EH (cell line): ENCODE data around the gene MED17.
A peak's percentile ranks its signal among the peaks of the same experiment; 100 is the strongest.
"Not testable (repeated sequence)": the region's sequence is repeated elsewhere in the genome, so short reads cannot be mapped to it uniquely, and the experiment has no call there.

Experiments
- DNase-seq: peaks from one replicate; pipeline ENCODE4 v3.0.0-alpha.2; 2015; ENCODE audit warnings: low read depth

Gene MED17

DNA sequence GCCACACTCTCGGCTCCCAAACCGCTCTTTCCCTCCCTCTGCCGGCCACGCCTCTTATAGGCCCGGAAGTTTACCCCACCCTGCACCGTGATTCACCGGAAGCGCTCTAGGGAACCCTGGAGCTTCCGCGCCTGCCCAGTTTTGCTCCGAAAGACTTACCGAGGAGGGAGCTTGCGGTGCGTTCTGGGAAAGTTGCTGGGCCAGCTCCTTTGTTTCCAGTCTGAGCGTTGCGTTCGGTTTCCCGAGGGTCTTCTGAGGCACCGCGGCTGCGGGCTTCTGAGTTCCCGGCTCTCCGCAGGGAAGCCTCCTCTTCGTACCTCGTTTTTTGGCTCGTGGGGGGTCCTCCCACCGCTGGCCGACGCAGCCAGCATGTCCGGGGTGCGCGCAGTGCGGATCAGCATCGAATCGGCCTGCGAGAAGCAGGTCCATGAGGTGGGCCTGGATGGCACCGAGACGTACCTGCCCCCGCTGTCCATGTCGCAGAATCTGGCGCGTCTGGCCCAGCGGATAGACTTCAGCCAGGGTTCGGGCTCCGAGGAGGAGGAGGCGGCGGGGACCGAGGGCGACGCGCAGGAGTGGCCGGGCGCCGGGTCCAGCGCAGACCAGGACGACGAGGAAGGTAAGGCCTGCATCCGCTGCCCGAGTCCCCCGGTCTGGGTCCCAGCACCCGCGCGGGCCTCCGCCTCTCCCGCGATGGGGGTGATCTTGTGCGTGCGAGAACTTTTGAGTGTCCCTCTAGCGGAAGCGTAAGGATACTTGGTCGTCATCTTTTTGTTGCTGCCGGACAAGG, at the start of gene MED17:
Gene MED17, plus strand, starts transcription at position 138 of the 790 bp plus-strand sequence. Its CDS starts 232 bp downstream, at position 370.
- DNase-seq, result peak; percentile 94

- DNase-seq, result no peak
These were observed 49.5 kb upstream of the MED17 start for GRCh38 chr11:93734427-93735222.

GRCh38 chr11:93735627-93736026, 48.5 kb upstream of the MED17 start:
- DNase-seq, result no peak

DNA sequence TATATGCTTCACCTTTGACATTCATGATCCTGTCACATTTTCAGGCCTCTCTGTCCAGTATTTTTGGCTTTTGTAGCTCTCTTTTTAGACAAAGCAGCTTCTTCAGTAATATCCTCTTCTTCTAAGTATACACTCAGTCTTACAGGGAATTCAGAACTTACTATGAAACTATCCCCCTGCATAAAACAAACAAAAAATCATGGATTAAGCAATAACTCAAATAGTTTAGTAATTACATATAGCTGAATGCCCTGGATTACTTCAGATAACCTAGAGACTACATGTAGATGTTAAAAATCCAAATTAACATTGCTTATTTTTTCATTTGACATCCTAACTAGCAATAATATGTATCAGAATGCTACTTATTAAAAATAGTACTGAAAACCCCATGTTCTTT, 48.0 kb upstream of the MED17 start:
- peak; percentile 49 for DNase-seq

GRCh38 chr11:93737904-93738612, 46.0 kb upstream of the MED17 start:
- peak; percentile 31 for DNase-seq

GRCh38 chr11:93738647-93739081, 45.4 kb upstream of the MED17 start:
- DNase-seq, result peak; percentile 31

DNA sequence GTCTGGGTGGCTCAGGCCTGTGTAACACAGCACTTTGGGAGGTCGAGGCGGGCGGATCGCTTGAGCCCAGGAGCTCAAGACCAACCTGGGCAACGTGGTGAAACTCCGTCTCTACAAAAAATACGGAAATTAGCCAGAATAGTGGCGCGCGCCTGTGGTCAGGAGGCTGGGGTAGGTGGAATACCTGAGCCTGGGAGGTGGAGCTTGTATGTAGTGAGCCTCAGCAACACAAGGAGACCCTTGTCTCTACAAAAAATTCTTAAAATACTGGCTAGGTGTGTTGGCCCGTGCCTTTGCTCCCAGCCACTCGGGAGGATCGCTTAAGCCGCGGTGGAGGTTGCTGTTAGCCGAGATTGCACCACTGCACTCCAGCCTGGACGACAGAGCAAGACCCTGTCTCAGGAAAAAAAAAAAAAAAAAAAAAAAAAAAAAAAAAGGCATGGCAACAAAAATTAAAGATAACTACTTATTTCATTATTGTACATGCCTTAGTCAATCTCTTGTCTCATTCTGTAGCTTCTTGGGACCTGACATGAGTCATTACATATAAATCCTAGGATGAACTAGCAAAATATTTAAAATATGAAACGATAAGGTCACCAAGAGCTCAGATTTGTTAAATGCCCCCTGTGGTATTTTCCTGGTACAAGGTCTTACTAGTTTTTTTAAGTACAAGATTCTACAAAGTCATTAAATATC, 43.9 kb upstream of the MED17 start:
- peak; percentile 81 for DNase-seq

DNA sequence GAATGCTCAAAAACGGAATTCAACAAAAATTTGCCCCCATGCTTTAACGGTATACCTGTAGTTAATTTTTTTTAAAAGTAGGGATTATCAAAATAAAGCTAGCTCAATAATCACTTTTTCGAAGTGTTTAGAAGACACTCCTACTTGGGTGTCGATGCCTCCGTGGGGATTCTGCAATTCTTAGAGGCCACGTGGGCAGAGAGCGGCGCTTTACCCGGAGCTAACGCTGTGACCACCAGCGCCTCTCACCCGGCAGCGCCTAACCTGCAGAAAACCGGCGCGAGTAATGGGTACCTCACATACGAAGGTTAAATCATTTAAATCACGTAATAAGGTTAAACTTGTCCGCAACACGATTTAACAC, 43.4 kb upstream of the MED17 start:
- peak; percentile 72 for DNase-seq

GRCh38 chr11:93741094-93741881, 42.8 kb upstream of the MED17 start, which contains the start of the genes C11orf54 and TAF1D:
TSS of gene C11orf54 (plus strand) at chr11:93741672. CDS start at chr11:93747394, 5,722 bp downstream.
TSS of gene TAF1D (minus strand) at chr11:93741495. CDS start at chr11:93739304, 2,191 bp downstream.
- peak; percentile 98 for DNase-seq

- no peak for DNase-seq
These were observed 42.2 kb upstream of the MED17 start for GRCh38 chr11:93741882-93742226.

DNA sequence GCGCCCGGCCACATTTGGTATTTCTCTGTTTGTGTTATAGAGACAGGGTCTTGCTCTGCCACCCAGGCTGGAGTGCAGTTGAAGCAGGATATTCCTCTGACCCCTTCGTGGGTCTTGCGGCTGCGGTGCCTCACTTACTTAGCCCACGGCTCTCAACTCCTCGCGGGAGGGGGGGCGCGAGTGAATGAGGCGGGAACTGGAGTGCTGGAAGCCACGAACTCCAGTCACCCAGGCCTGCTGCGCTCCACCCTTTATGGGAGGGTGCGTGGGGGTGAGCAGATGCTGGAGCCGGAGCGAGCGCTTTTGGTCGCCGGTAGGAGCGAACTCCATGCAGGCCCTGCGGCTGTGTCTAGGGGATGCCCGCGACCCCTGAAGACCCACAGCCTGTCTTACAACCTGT, 40.8 kb upstream of the MED17 start:
- DNase-seq, result no peak

- DNase-seq, result no peak
These were observed 39.4 kb upstream of the MED17 start for GRCh38 chr11:93744669-93745004.

- not testable (repeated sequence) for DNase-seq
These were observed 38.9 kb upstream of the MED17 start for GRCh38 chr11:93745005-93745755.

GRCh38 chr11:93746101-93746500, 38.0 kb upstream of the MED17 start:
- DNase-seq, result no peak

- DNase-seq, result no peak
These were observed 37.0 kb upstream of the MED17 start for GRCh38 chr11:93747122-93747521.

DNA sequence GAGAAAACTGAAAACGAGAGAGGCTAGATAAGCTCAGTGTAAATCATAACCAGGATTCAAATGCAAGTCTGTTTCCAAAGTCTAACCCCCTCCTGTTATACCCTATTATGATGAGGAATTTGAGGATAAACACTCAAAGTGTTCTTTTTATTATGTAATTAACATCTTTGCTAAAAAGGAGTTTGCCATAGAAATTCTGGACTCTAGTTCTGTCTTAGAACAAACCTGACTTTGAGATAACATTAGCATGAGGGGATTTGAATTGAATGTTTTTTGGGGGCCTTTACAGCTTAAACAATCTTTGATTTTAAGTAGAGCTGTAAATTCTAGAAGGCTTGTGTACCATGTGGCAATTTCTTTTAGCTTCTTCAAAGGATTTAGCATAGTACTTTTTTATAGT, 33.1 kb upstream of the MED17 start:
- no peak for DNase-seq

DNA sequence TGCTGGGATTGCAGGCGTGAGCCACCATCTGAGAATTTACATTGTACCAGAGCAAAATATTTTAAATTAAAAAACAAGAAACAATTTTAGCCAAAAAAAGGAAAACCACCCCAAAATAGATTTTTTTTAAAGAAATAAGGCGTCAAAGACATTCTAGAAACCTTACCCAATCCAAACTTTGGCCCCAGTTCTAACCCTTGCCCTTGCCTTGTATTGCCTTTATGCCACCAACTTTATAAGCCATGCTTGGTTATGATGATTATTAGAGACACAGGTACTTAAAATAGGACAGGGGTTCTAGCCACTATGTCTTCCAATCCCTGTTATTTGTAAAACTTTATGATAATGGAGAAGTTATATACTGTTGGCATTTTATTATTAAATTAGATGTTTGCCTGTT, 30.8 kb upstream of the MED17 start:
- no peak for DNase-seq

DNA sequence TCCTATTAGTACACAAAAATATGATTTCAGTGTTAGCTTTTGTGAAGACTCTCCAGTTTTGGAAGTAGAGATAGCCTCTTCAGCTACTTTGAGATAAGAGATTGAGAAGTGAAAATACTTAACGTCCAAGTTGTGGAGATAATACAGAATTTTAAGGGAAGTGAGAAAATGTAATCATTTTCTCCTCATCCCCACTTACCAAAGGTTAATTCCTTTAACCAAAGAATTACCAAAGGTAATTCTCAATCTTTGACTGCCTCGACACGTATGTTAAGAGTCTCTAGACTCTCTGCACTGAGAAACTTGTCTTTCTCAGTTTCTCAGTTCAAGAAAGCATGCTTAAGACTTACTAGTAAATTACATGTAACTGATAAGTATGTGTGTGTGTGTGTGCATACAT, 27.3 kb upstream of the MED17 start:
- no peak for DNase-seq

DNA sequence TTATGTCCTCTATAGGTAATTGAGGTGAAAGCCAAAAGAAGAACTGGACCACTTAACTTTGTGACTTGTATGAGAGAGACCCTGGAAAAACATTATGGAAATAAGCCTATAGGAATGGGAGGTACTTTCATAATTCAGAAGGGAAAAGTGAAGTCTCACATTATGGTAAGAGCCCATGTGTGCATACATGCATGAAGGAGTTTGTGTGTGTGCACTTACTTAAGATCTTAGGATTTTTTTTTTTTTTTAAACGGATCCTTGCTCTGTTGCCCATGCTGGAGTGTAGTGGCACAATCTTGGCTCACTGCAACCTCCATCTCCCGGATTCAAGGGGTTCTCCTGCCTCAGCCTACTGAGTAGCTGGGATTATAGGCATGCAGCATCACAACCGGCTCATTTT, 26.8 kb upstream of the MED17 start:
- DNase-seq, result no peak
